HFF-Myc (cell line): ENCODE results near the gene CHRNA7.

ENCODE experiments used
- DNase-seq: peaks from one replicate; pipeline ENCODE4 v3.0.0-alpha.2; 2011; ENCODE audit warnings: low read depth; ENCODE audit errors: extremely low read depth
- H3K4me3 ChIP-seq: replicated peaks from 2 replicates; pipeline ENCODE4 v1.5.1; 2011; ENCODE audit warnings: low read depth, mild to moderate bottlenecking, control low read depth, low read length
- TF ChIP-seq, protein P1 (sequence below): IDR thresholded peaks from 2 replicates; pipeline ENCODE4 v1.5.1; 2012; ENCODE audit warnings: mild to moderate bottlenecking, low read depth, low read length, control low read depth; ENCODE audit errors: missing control alignments

CHRNA7 gene

GRCh38 chr15:32117122-32117521 lies 86.8 kb downstream of the CHRNA7 start:
- TF ChIP-seq, protein P1, sequence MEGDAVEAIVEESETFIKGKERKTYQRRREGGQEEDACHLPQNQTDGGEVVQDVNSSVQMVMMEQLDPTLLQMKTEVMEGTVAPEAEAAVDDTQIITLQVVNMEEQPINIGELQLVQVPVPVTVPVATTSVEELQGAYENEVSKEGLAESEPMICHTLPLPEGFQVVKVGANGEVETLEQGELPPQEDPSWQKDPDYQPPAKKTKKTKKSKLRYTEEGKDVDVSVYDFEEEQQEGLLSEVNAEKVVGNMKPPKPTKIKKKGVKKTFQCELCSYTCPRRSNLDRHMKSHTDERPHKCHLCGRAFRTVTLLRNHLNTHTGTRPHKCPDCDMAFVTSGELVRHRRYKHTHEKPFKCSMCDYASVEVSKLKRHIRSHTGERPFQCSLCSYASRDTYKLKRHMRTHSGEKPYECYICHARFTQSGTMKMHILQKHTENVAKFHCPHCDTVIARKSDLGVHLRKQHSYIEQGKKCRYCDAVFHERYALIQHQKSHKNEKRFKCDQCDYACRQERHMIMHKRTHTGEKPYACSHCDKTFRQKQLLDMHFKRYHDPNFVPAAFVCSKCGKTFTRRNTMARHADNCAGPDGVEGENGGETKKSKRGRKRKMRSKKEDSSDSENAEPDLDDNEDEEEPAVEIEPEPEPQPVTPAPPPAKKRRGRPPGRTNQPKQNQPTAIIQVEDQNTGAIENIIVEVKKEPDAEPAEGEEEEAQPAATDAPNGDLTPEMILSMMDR = no peak
- DNase-seq = no peak
- H3K4me3 ChIP-seq = no peak overlapping the region

DNA sequence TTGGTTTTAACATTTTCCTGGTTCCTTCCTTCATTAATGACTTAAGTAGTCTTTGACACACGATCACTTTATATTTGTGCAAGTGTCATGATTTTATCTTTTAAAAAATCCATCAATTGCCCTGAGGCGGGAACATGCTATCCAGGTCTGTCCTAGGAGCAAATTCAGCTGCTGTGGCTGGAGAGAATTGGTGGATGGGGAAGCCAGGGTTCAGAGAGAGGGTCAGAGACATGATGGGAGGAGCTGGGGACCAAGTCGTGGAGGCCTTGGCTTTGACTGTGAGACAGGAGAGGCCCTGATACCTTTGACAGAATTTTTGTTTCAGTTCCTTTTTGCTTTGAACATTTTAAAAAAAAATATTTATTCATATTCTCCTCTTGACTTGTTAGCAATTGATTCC lies 89.0 kb downstream of the CHRNA7 start:
- no peak overlapping the region for H3K4me3 ChIP-seq
- DNase-seq = no peak
- TF ChIP-seq, protein P1 = no peak

DNA sequence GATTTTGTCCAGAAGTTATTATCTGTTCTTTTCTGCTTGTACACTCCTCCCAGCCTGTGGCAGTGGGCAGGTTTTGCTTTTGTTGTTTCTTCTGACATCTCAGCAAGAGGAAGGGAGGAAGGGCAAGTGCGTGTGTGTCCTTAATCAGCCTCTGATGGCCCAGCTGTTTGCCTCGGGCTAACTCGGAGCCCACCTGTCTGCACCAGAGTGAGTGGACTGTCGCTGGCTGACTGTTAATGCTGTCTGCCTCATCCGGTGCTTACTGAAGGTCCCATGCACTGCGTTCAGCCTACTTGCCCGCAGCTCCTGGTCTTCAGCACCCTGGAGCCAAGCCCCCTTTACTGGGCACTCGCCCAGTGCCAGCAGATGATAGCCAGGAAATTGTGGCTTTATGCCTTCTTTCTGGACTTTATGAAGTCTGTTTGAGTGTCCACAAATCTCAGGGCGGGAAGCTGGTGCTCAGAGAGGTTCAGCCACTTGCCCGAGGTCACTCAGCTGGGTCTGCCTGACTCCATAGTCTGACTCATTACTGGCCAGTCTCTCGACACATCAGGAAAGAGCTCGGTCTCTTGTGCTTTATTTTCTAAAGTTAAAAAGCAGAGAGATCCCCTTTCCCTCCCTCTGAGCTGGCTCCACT lies 89.5 kb downstream of the CHRNA7 start:
- TF ChIP-seq, protein P1 = no peak
- DNase-seq = no peak

DNA sequence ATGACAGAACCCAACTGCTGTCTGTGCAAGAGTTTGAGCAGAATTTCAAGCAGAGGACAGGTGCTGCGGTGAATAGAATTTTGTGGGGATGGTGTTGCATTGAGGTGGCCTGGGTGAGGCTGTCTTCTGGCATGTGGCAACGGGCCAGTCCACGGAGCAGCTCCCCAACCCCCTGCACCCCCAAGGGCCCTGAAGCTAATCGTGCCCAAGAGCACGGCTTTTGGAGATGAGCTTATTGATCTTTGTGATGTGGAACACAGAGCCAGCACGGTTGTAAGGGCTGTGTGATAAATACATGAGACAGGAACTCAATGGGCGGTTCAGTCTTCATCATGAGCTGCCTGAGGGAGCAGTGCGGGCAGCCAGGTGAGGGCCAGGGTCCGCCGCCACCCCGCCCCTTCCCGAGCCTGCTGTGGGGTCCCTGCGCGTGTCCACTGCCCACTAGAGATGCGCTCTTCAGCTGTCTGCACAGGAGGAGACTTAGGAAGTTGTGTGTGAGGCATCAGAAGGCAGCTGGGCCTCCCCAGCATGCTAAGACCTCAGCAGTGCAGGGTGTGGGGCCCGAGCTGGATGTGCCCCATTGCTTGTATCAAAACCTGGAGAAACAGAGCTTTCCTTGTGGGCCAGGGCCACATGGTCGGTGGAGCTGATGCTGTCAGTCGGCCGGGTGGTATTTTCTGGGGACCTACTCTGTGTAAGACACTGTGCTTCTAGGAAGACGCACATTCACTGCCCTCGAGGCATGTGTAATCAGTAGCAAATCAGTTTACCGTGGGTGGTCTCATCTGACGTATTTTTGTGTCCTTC lies 90.5 kb downstream of the CHRNA7 start:
- TF ChIP-seq, protein P1 = no peak
- no peak for DNase-seq
- no peak overlapping the region for H3K4me3 ChIP-seq

More for the DNA sequence above, 89.5 kb downstream of the CHRNA7 start:
- H3K4me3 ChIP-seq = no peak overlapping the region

GRCh38 chr15:32121384-32121695 lies 91.0 kb downstream of the CHRNA7 start:
- no peak overlapping the region for H3K4me3 ChIP-seq
- DNase-seq = no peak
- TF ChIP-seq, protein P1 = no peak

DNA sequence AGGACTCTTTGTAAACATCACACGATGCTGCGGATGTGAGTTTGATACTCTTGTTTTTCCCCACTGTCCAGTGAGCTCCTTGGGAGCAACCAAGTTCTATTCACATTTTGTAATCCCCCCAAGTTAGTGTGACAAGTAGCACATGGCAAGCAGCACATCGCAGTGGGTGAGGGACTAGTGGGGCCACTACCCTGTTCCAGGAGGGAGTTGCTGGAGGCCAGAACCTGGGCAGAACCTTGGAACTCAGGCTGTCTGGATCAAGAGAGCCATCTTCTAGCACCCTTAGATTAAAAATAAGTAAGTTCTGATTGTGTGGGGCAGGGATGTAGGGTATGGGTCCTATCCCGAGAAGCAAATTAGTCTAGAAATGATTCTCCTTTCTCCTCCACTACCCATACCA lies 91.7 kb downstream of the CHRNA7 start:
- no peak for DNase-seq
- TF ChIP-seq, protein P1 = no peak
- H3K4me3 ChIP-seq = no peak overlapping the region
